ENCODE results near the gene ANKRD55. TPM values are rescaled to one million over a fixed set of nuclear protein-coding genes. Genes with fewer than 3 reads are reported as not detected.

Gene ANKRD55
- total RNA-seq, 1 experiment from 2014 or later, result not detected

GRCh38 chr5:56100439-56101176, 132.5 kb downstream of the ANKRD55 start:
- Mint-ChIP-seq H3K27ac (ENCODE audit: low read depth, unreplicated experiment) (peak overlapping the region; percentile 63), H3K27me3 (ENCODE audit: insufficient read depth, unreplicated experiment) (peaks cover 18% of the 10 kb centered on the region), H3K36me3 (ENCODE audit: insufficient read depth, unreplicated experiment) (no peaks in the 10 kb centered on the region), H3K9me3 (ENCODE audit: unreplicated experiment) (no peaks in the 10 kb centered on the region), H3K4me1 (ENCODE audit: insufficient read depth, unreplicated experiment) (peaks cover 20% of the 10 kb centered on the region), H3K4me3 (ENCODE audit: unreplicated experiment) (no peak overlapping the region)
- ChIA-PET POLR2A (interaction anchor here (0.6 to 2.0 kb wide), 2 partner anchors 20 to 106 kb away, joined by 3 to 7 read pairs; partner anchors contain the start of gene IL6ST), CTCF (interaction anchor here (0.6 kb wide), 2 partner anchors 21 to 27 kb away, joined by 4 read pairs; no protein-coding TSS in a partner anchor)
- intact Hi-C loops (cut with micrococcal nuclease), result no loop called here
- no TSS peak for BruUV-seq (replicated peaks)
- DNase-seq (ENCODE audit: unreplicated experiment), result no peak
- no peak for TF ChIP-seq CTCF (IDR thresholded peaks at IDR 0.05; ENCODE audit: unreplicated experiment)

GRCh38 chr5:56099346-56099745, 133.8 kb downstream of the ANKRD55 start:
- ChIA-PET POLR2A (no interaction called here), CTCF (no interaction called here)
- DNase-seq (ENCODE audit: unreplicated experiment), result no peak
- H3K4me1 Mint-ChIP-seq (ENCODE audit: insufficient read depth, unreplicated experiment), result peaks cover 20% of the 10 kb centered on the region
- no peak overlapping the region for H3K4me3 Mint-ChIP-seq (ENCODE audit: unreplicated experiment)
- TF ChIP-seq CTCF (IDR thresholded peaks at IDR 0.05; ENCODE audit: unreplicated experiment), result no peak
- no peaks in the 10 kb centered on the region for H3K9me3 Mint-ChIP-seq (ENCODE audit: unreplicated experiment)
- no peak overlapping the region for H3K27ac Mint-ChIP-seq (ENCODE audit: low read depth, unreplicated experiment)
- peaks cover 7% of the 10 kb centered on the region for H3K27me3 Mint-ChIP-seq (ENCODE audit: insufficient read depth, unreplicated experiment)
- no peaks in the 10 kb centered on the region for H3K36me3 Mint-ChIP-seq (ENCODE audit: insufficient read depth, unreplicated experiment)
- BruUV-seq (replicated peaks), result no TSS peak
- intact Hi-C loops (cut with micrococcal nuclease), result no loop called here

DNA sequence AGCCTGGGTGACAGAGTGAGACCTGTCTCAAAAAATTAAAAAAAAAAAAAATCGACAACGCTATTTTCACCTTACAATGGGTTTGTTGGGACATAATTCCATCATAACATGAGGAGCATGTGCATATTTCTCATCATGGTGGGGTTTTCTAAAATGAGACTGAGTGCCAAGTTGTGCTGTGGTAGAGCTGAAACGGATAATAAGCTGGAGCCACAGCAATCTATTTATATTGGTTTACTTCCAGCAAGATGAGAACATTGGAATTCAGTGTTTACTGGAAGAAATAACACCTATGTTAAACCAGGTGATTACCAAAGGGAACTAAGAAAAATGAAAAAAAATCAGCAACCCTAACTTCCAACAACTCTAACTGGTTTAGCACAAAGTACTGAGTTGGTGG, 136.1 kb downstream of the ANKRD55 start:
- Mint-ChIP-seq H3K27me3 (ENCODE audit: insufficient read depth, unreplicated experiment) (no peaks in the 10 kb centered on the region), H3K4me3 (ENCODE audit: unreplicated experiment) (no peak overlapping the region), H3K27ac (ENCODE audit: low read depth, unreplicated experiment) (no peak overlapping the region), H3K4me1 (ENCODE audit: insufficient read depth, unreplicated experiment) (peaks cover 20% of the 10 kb centered on the region), H3K9me3 (ENCODE audit: unreplicated experiment) (no peaks in the 10 kb centered on the region), H3K36me3 (ENCODE audit: insufficient read depth, unreplicated experiment) (no peaks in the 10 kb centered on the region)
- ChIA-PET CTCF (interaction anchor here (0.7 kb wide), 1 partner anchor 114 kb away, joined by 3 read pairs; no protein-coding TSS in a partner anchor), POLR2A (no interaction called here)
- no peak for DNase-seq (ENCODE audit: unreplicated experiment)
- BruUV-seq (replicated peaks), result no TSS peak
- TF ChIP-seq CTCF (IDR thresholded peaks at IDR 0.05; ENCODE audit: unreplicated experiment), result no peak
- intact Hi-C loops (cut with micrococcal nuclease), result no loop called here

DNA sequence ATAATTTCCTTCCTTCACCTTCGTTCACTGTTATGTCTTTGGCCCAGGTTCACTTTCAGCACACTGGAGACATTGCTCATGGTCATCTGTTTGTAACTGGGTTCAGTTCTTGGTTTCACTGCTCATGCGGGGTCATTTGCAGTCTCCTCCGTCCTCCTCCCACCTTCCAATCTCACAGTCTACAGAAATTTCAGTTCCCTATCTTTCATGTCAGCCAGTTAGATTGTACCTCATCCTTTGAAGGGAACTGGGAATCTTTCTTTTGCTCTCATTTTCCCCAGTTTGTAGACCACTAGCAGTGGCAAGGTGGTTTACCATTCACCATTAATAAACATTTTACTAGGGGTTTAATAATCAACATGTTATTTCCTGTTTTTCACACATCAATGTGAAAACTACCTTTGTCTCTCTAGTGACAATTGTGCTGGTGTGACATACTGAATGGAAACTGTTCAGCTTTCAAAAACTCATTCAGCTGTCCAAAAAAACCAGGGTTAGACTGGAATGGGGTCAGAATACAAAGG, 137.5 kb downstream of the ANKRD55 start:
- no peak overlapping the region for H3K4me3 Mint-ChIP-seq (ENCODE audit: unreplicated experiment)
- H3K9me3 Mint-ChIP-seq (ENCODE audit: unreplicated experiment), result no peaks in the 10 kb centered on the region
- no TSS peak for BruUV-seq (replicated peaks)
- CTCF ChIA-PET, result interaction anchor here (0.6 kb wide), 1 partner anchor 16 kb away, joined by 3 read pairs; no protein-coding TSS in a partner anchor
- no peak for DNase-seq (ENCODE audit: unreplicated experiment)
- H3K27ac Mint-ChIP-seq (ENCODE audit: low read depth, unreplicated experiment), result no peak overlapping the region
- H3K4me1 Mint-ChIP-seq (ENCODE audit: insufficient read depth, unreplicated experiment), result peaks cover 19% of the 10 kb centered on the region
- TF ChIP-seq CTCF (IDR thresholded peaks at IDR 0.05; ENCODE audit: unreplicated experiment), result no peak
- no peaks in the 10 kb centered on the region for H3K27me3 Mint-ChIP-seq (ENCODE audit: insufficient read depth, unreplicated experiment)
- intact Hi-C loops (cut with micrococcal nuclease), result no loop called here
- no peaks in the 10 kb centered on the region for H3K36me3 Mint-ChIP-seq (ENCODE audit: insufficient read depth, unreplicated experiment)
- POLR2A ChIA-PET, result no interaction called here
